ENCODE results near the gene CBLN3.

The CBLN3 gene

GRCh38 chr14:24439830-24440605, 10.6 kb upstream of the CBLN3 start:
- no peak for DNase-seq

- DNase-seq = no peak
Observed at GRCh38 chr14:24439257-24439656, 9.8 kb upstream of the CBLN3 start.

DNA sequence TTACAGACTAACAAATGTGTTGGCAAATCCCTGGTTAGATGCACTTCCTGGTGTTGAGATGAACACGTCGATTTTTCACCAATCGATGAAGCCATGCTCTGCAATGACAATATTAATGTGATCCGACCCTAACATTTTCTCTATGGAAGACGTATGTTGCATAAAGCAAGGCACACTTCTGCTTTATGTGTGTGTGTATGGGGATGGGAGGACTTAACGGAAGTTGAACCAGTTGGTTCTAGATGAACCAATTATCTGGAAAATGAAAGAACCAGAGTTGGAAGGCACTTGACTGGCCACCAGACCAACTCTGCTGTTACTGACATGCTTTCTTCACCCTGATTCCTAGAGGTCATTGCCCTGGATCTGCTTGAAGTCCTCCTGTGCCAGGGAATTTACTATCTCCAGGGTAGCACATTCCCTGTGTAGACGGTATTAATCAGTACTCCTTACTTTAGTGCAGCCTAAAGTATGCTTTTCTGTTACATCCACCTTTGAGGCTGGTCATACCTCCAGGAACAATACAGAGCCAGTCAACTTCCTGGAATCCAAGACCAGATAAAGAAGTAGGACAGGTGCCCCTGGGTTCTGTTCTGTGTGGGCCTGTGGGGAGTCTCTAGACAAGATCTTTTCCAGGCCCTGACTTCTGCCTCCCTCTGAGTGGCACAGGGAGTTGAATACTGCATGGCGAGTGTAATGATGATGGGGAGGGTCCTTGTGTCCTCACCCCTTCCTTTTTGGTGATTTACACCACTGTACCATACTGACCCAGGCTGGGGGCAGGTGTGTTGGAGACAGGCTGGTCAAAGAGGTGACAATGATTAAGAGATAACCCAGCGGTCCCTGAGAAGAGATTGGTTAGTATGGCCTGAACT, 9.0 kb upstream of the CBLN3 start:
- DNase-seq = no peak

DNA sequence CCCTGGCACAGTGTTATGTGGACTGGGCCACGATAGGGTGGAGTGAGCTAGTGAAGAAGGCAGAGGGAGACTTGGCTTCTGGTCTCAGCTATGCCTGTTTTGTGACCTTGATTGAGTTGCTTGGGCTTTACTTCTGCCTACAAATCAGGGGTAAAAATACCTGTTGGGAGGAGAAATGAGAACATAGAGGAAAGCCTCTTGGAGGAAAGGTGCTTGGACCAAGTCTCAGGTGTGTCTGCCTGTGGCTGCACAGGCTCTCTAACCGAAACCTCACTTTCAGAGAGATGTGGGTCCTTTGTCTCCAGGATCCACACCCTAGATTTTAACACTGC, 8.2 kb upstream of the CBLN3 start:
- no peak for DNase-seq

GRCh38 chr14:24437020-24437735, 7.7 kb upstream of the CBLN3 start:
- no peak for DNase-seq

GRCh38 chr14:24436355-24437019, 7.0 kb upstream of the CBLN3 start:
- DNase-seq = peak; percentile 46

DNA sequence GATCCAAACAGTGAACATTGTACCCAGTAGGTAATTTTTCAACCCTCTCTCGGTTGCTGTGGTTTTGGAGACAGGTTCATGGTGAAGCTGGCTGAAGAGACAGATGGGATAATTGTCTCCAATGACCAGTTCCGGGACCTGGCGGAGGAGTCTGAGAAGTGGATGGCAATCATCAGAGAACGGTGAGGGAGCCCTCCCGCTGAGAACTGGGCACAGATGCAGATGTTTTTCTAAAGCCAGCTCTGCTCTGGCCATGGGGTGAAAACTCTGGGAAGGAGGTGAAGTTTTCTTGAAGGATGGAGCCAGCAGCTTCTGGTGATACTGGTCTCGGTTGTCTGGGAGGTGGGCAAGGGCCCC, 6.5 kb upstream of the CBLN3 start:
- DNase-seq = no peak

- DNase-seq = no peak
Observed at GRCh38 chr14:24435192-24435810, 5.8 kb upstream of the CBLN3 start.

GRCh38 chr14:24434676-24435075, 5.2 kb upstream of the CBLN3 start:
- DNase-seq = no peak

DNA sequence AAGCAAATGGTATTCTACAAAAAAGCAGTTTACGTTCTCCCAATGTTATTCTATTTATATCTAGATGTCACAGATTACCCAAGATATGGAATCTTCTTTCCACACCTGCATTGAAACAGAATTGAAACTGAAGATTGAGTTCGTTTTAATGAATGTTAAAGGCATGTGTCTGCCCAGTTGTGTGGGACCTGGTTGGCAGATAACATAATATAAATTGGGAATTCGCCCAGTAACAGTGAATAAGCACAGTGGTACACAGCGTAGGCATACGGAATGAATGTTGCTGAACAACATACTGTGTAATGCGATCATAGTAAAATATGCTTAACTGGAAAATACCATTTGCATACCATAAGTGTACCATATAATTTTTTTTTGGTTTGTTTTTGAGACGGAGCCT, 4.6 kb upstream of the CBLN3 start:
- no peak for DNase-seq

- no peak for DNase-seq
Observed at GRCh38 chr14:24432259-24433131, 3.0 kb upstream of the CBLN3 start.

GRCh38 chr14:24431569-24432258, 2.2 kb upstream of the CBLN3 start:
- DNase-seq = peak; percentile 65

- DNase-seq = no peak
Observed at GRCh38 chr14:24430682-24431568, 1.5 kb upstream of the CBLN3 start.

- peak; percentile 81 for DNase-seq
Observed at GRCh38 chr14:24430143-24430681, 744 bp upstream of the CBLN3 start.

- peak; percentile 41 for DNase-seq
Observed at GRCh38 chr14:24428628-24429394, 657 bp downstream of the CBLN3 start.

- DNase-seq = no peak
Observed at GRCh38 chr14:24427537-24428508, 1.6 kb downstream of the CBLN3 start.

- DNase-seq = no peak
Observed at GRCh38 chr14:24426912-24427536, 2.4 kb downstream of the CBLN3 start.

All from right kidney (tissue), 1 donor.